ENCODE measurements around the gene HDAC4. TPM values are rescaled to one million over a fixed set of nuclear protein-coding genes. Genes with fewer than 3 reads are reported as not detected.
A peak's percentile ranks its signal among the peaks of the same experiment; 100 is the strongest.

Gene HDAC4
- total and polyA plus RNA-seq, 12 donors: 3.7 to 40.0 (median 25.5) TPM

DNA sequence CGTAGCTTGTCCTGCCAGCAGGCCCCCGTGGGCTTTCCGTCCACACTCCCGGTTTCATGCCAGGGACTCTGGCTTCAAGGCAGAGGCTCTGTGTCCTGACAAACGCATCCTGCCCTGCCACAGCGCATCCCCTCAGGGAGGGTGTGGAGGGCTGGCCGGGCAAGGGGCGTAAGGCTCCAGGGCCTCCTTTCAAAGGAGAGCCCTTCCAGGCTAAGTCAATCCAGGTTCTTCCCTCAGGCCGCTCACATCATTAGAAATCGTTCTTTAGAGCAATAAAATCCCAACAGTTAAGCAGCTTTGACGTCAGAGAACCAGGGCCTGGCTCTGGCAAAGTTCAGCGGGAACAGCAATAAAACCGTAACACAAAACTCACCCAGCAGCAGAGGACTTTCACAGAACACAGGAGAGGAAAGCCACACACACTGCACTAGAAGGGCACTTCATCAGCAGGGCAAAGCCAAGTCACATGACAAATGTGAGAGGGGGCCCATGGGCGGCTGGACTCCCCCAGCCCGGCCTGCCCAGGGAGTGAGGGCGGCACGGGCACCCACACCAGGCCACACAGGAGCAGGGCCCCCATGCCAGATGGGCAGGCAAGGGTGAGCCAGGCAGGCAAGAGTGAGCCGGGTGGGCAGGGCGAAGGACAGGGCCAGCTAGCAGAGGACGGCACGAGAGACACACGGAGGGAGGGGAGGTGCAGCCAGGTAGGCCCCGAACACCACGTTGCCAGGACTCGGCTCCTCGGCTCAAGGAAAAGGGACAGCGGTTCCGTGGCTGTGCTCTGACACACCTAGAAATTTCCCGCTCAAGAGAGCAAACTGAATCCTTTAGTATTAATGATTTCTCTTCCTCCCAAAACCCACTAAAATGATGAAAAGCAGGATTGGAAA lies 52.0 kb downstream of the HDAC4 start:
- WGBS, 2 donors: 83% methylated on average over 29 of the region's 29 CpGs
- TF ChIP-seq, protein P1, sequence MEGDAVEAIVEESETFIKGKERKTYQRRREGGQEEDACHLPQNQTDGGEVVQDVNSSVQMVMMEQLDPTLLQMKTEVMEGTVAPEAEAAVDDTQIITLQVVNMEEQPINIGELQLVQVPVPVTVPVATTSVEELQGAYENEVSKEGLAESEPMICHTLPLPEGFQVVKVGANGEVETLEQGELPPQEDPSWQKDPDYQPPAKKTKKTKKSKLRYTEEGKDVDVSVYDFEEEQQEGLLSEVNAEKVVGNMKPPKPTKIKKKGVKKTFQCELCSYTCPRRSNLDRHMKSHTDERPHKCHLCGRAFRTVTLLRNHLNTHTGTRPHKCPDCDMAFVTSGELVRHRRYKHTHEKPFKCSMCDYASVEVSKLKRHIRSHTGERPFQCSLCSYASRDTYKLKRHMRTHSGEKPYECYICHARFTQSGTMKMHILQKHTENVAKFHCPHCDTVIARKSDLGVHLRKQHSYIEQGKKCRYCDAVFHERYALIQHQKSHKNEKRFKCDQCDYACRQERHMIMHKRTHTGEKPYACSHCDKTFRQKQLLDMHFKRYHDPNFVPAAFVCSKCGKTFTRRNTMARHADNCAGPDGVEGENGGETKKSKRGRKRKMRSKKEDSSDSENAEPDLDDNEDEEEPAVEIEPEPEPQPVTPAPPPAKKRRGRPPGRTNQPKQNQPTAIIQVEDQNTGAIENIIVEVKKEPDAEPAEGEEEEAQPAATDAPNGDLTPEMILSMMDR (IDR thresholded peaks at IDR 0.05): no peak

DNA sequence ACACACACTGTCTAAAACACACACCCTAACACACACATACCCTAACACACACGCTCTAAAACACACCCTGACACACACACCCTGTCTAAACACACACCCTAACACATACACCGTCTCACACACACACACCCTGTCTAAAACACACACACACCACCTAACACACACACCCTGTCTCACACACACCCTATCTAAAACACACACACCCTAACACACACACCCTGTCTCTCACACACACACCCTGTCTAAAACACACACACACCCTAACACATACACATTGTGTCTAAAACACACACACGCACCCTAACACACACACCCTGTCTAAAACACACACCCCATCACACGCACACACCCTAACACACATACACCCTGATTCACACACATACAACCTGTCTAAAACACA lies 54.1 kb downstream of the HDAC4 start:
- H3K9me3 ChIP-seq: peaks cover 0 to 3% (median 0%) of the 10 kb centered on the region in 11 donors
- H3K4me1 ChIP-seq: peaks cover 0 to 28% (median 8%) of the 10 kb centered on the region in 9 donors
- H3K36me3 ChIP-seq: peaks cover 0 to 28% (median 0%) of the 10 kb centered on the region in 9 donors
- no peak overlapping the region for H3K4me3 ChIP-seq
- ATAC-seq: no peak
- no peak for DNase-seq
- 97 to 99% methylated on average over 4 of the region's 4 CpGs for WGBS, 2 donors
- intact Hi-C loops (cut with DNase I): no loop called here
- no peaks in the 10 kb centered on the region for H3K27me3 ChIP-seq
- TF ChIP-seq, protein P1 (IDR thresholded peaks at IDR 0.05): no peak
- H3K27ac ChIP-seq: no peak overlapping the region

More for the DNA sequence above, 52.0 kb downstream of the HDAC4 start:
- Histone ChIP-seq H3K27ac (peak overlapping the region in 8 of 10 donors; percentile 6 to 64 (median 55)), H3K27me3 (no peaks in the 10 kb centered on the region), H3K36me3 (peaks cover 0 to 37% (median 7%) of the 10 kb centered on the region in 9 donors), H3K4me1 (peaks cover 0 to 28% (median 8%) of the 10 kb centered on the region in 9 donors), H3K4me3 (no peak overlapping the region), H3K9me3 (no peaks in the 10 kb centered on the region)
- intact Hi-C loops (cut with DNase I): no loop called here
- no peak for DNase-seq
- ATAC-seq: peak in 7 of 8 donors; percentile 22 to 73 (median 50)

DNA sequence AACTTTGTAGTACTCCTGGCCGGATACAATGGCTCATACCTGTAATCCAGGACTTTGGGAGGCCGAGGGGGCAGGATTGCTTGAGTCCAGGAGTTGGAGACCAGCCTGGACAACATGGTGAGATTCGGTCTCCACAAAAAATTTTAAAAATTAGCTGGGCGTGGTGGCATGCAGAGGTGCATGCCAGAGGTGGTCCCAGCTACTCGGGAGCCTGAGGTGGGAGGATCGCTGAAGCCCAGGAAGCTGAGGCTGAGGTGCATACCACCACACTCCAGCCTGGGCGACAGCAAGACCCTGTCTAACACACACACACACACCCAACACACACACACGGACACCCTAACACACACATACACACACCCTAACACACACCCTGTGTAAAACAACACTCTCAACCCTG lies 55.6 kb downstream of the HDAC4 start:
- peaks cover 0 to 28% (median 8%) of the 10 kb centered on the region in 9 donors for H3K4me1 ChIP-seq
- intact Hi-C loops (cut with DNase I): no loop called here
- ATAC-seq: no peak

DNA sequence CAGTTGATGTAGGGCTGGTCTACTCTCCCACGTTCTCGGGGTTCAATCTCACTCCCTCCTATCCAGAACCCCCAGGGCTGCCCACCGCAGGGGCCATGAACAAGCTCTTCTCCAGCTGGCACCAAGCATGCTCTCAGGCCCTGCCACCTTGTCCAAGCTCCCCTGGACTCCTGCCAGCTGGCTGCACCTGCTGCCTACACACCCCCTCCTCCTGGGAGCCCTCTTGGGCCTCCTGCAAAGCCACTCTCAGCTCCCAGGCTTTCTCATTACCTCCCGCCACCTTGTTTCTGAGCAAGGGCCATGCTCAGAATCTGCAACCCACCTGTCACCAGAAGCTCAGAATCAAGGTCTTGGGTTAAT lies 56.0 kb downstream of the HDAC4 start:
- intact Hi-C loops (cut with DNase I): loop anchor here in 1 of 10 donors (5.0 kb wide), 1 partner anchor 47 kb away; no protein-coding TSS in a partner anchor
- no peaks in the 10 kb centered on the region for H3K27me3 ChIP-seq
- WGBS, 2 donors: 80% methylated on average over 4 of the region's 4 CpGs

More for the DNA sequence above, 55.6 kb downstream of the HDAC4 start:
- WGBS, 2 donors: 91 to 93% methylated on average over 8 of the region's 8 CpGs
- Histone ChIP-seq H3K27me3 (no peaks in the 10 kb centered on the region), H3K36me3 (peaks cover 0 to 14% (median 0%) of the 10 kb centered on the region in 9 donors), H3K9me3 (peaks cover 0 to 4% (median 0%) of the 10 kb centered on the region in 11 donors), H3K4me3 (no peak overlapping the region), H3K27ac (no peak overlapping the region)
- no peak for DNase-seq
- TF ChIP-seq, protein P1 (IDR thresholded peaks at IDR 0.05): no peak

More for the DNA sequence above, 56.0 kb downstream of the HDAC4 start:
- Histone ChIP-seq H3K4me3 (no peak overlapping the region), H3K4me1 (peaks cover 0 to 28% (median 8%) of the 10 kb centered on the region in 9 donors), H3K27ac (no peak overlapping the region), H3K9me3 (peaks cover 0 to 4% (median 0%) of the 10 kb centered on the region in 11 donors), H3K36me3 (peaks cover 0 to 12% (median 0%) of the 10 kb centered on the region in 9 donors)
- TF ChIP-seq, protein P1 (IDR thresholded peaks at IDR 0.05): no peak
- ATAC-seq: peak in 5 of 8 donors; percentile 30 to 47 (median 39)
- peak in 1 of 2 donors; percentile 58 for DNase-seq
